HG03039 (cell line): ENCODE measurements around the gene RBCK1.
"Not testable (repeated sequence)": the region's sequence is repeated elsewhere in the genome, so short reads cannot be mapped to it uniquely, and the experiment has no call there.

Source experiments
- ATAC-seq: cut with Tn5 transposase; IDR thresholded peaks from one replicate; pipeline ENCODE4 v1.9.1; 2021; ENCODE audit warnings: mild to moderate bottlenecking, moderate library complexity; ENCODE audit not compliant: unreplicated experiment

Gene RBCK1

GRCh38 chr20:407953-408842 is at the start of gene RBCK1:
Gene RBCK1 (plus strand): TSS chr20:408299. CDS start chr20:408758, 459 bp downstream.
- ATAC-seq: peak; percentile 63

GRCh38 chr20:358891-359555 is 49.1 kb upstream of the RBCK1 start:
- no peak for ATAC-seq

- no peak for ATAC-seq
Observed at GRCh38 chr20:361561-361960, 46.5 kb upstream of the RBCK1 start.

DNA sequence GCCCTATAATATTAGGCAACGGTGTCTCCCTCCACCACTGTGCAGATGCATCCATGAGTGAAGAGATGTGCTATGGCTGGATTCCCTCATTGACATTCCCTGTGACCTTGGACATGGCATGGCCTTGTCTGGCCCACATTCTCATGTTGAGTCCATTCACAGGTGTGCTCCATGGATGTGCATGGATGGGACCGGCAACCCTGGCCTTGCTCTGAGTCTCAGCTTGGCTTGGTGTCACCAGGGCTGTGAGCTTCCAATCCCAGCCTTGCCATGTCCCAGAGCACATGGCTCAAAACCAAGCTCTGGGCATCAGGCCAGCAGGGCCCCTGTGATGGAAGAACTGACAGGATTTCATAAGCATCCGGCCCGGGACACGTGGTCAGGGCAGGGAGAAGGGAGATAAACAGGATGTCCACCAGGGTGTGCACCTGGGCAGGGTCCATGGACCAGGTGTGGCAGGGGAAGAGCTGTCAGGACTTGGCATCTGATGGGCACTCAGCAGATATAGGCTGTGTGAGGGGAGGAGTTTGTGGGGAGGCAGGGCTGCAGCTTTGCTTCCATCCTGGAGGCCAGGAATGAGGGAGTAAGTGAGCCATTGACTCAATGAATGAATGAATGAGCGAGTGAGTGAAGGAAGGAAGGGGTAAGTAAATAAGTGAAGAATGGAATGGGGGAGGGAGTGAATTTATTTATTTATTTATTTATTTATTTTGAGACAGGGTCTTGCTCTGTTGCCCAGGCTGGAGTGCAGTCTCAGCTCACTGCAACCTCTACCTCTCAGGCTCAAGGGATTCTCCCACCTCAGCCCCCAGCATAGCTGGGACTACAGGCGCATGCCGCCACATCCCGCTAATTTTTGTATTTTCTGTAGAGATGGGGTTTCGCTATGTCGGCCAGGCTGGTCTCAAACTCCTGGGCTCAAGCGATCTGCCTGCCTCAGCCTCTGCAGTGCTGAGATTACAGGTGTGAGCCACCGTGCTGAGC is 45.5 kb upstream of the RBCK1 start:
- ATAC-seq: no peak

DNA sequence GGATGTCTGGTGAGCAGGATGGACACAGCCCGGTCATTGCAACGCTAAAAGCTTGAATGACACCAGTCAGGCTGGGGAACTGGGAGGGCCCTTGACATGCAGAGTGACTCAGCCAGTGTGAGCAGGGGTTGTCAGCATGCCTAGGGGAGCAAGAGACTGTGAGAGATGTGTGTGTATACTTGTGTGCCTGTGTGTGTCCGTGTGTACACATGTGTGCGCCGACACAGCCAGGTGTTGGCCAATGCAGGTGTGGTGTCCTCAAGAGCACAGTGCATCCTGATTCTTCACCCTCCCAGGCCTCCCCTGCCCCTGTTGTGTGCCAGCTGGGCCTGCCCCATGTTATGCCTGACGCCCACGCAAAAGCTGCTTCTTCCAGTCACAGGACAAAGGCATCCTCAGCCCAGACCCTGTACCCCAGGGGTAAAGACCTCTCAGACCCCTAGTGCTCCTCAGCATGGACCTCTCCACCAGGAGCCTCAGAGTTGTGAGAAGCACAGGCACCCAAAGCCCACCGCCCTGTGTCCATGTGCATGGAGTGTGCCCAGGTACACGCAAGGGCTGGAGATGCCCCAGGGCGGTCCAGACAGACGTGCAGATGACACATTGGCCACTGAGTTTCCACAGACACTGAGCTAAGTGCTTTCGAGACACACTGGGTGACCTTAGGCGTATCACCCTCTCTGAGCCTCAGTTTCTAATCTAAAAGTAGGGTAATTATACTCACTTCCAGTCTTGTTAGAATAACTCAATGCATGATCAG is 44.6 kb upstream of the RBCK1 start:
- no peak for ATAC-seq

GRCh38 chr20:364905-365794 is 42.9 kb upstream of the RBCK1 start:
- ATAC-seq: no peak

- no peak for ATAC-seq
Observed at GRCh38 chr20:366041-366718, 41.9 kb upstream of the RBCK1 start.

DNA sequence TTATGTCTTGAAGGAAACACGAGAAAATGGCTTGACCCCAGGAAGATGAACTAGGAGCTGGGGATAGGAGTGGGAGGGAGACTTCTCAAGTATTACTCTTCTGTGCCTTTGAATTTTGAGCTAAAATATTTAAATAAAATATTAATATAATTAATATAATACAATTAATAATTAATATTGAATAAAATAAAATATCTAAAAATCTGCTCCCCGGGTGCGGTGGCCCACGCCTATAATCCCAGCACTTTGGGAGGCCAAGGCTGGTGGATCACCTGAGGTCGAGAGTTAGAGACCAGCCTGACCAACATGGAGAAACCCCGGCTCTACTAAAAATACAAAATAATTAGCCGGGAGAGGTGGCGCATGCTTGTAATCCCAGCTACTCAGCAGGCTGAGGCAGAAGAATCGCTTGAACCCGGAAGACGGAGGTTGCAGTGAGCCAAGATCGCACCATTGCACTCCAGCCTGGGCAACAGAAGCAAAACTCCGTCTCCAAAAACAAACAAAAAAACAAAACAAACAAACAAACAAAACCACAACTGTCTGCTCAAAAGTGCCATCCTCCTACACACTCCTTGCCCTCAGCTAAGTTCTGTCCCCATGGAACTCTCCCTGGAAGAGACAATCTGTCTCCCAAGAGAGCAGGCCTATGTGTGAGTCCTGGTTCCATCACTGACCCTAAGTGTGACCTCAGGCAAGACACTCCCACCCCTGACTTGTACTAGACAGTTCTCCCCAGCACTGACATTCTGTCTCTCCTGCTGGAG is 41.2 kb upstream of the RBCK1 start:
- ATAC-seq: no peak

GRCh38 chr20:367486-367887 is 40.6 kb upstream of the RBCK1 start:
- no peak for ATAC-seq

DNA sequence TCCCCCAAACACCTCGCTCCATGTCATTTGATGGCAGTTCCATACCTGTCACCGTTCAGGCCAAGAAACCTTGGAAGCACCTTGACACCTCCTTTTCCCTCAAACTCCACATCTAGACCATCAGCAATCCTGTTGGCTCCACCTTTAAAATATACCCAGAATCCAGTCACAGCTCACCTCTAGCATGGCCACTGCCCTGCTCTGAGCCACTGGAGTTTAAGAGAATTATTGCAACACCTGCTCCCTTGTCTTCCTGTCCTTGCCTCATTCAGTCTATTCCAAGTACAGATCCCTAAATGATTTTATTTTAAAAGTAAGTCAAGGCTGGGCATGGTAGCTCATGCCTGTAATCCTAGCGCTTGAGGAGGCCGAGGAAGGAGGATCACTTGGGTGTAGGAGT is 39.2 kb upstream of the RBCK1 start:
- no peak for ATAC-seq

DNA sequence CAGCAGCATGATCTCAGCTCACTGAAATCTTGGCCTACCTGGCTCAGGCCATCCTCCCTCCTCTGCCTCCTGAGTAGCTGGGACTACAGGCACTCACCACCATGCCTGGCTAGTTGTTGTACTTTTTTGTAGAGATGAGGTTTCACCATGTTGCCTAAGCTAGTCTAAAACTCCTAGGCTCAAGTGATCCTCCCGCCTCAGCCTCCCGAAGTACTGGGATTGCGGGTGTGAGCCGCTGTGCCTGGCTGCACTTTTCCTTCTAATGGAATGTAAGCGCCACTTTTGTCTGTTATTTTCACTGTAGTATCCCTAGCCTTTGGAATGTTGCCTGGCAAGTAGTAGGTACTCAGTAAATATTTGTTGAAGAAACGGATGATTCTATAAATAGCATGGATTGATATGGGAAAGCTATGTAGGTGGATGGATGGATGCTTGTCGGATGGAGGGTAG is 37.9 kb upstream of the RBCK1 start:
- no peak for ATAC-seq

GRCh38 chr20:370977-371754 is 36.9 kb upstream of the RBCK1 start:
- no peak for ATAC-seq

DNA sequence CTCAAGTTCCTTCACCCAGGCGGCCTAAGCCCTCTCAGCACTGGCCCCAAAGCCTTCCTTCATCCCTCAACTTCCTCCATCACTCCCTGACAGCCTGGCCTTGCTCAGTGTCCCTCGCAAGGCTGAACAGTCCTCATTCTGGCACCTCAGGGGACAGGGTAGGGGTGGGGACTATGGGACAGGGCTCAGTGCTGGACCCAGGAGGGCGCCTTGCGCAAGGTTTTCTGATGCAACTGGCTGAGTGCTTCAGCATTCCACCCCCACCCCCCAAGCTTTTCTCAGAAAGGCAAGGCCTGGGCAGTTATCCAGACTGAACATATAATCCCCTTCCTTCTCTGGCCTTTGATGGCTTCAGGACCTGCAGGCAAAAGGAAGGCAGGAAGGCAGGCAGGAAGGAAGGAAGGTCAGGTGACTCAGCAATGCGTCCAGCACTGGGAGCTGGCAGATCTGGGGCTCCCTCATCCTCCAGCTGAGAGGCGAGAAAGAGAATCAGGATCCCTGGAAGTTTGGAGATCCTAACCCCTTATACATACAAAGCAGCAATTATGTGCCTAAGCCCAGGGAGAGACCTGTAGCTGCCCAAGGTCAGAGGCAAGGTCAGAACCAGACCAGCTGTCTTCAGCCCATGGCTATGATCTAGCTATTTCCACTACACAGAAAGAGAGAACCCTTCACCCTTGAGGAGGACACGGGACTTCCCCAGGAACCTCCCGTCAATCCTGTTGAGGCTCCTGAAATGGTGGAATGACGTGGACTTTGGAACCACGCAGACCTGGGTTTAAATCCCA is 36.1 kb upstream of the RBCK1 start:
- ATAC-seq: no peak

GRCh38 chr20:372543-373082 is 35.5 kb upstream of the RBCK1 start:
- not testable (repeated sequence) for ATAC-seq

DNA sequence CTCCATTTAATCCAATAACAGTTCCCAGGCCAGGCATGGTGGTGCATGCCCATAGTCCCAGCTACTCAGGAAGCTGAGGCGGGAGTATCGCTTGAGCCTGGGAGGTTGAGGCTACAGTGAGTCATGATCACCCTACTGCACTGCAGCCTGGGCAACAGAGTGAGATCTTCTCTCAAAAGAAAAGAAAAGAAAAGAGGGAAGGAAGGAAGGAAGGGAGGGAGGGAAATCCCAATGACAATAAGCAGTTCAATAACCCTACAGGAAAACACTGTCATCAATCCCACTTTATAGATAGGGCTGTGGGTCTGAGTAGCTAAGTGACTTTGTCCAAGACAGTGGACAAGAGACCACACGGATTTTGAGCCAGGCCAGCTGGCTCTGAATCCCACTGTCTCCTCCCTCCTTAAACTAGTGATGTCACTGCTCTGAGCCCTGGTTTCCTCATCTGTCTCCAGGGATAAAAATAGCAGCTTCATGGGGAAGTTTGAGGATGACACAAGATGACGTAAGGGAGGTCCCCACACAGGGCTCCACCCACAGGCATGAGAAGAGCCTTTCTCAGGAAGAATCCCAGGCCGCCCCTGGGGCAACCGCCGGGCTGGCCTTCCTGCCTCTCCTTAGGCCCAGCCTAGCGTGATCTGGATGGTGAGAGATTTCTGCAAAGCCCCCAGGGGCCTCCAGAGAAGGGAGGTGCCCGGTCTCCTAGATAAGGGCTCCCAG is 34.8 kb upstream of the RBCK1 start:
- no peak for ATAC-seq
